HL-60/S4 treated with phorbol 12-myristate 13-acetate at 8.2 ng/mL for 4 days and 3 days (cell line): Measurements from ENCODE around the gene TCN2.
"Not testable (repeated sequence)": the region's sequence is repeated elsewhere in the genome, so short reads cannot be mapped to it uniquely, and the experiment has no call there.

Source experiments
- in situ Hi-C: fragments of 300-500 bp; cut with MboI; formaldehyde crosslinking; loops from 2 replicates; pipeline ENCODE4 v1.15.0; 2022; ENCODE audit warnings: low sequenced_read_pairs

The TCN2 gene

DNA sequence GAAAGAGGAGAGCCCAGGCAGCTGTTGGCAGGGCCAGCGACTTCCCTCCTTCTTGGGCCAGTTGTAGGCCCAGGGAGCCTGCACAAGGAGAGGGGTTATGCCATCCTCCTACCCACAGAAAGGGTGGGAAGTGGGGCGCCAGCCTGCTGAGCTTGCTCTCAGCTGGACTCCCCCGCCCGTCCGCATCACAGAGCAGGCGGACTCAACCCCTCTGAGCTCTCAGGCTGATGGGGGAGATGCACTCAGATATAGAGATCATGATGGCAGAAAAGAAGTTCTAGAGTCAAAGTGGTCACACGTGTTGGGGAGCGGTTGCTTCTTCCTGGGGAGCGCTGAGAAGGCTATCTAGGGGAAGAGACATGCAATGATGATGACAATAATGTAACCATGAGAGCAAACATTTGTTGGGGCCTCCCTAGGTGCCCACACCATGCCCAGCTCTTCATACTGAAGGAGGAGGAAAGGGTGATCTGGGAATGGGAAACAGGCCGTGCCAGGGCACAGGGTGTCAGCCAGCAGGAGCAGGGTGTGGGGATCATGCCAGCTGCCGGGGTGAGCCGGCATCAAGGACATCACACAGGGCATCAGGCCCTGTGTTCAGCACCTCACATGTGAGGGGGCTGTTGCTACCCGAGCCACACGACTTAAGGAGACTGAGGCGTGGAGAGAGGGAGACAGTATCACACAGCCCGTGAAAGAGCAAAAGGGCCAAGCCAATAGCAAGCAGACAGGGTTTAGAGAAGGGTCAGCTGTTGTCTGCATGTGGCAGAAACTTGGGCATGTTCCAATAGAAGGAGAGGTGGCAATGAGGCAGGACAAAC, 36.3 kb downstream of the TCN2 start:
- in situ Hi-C loops, result loop anchor here (10.0 kb wide), 1 partner anchor 112 kb away; no protein-coding TSS in a partner anchor

DNA sequence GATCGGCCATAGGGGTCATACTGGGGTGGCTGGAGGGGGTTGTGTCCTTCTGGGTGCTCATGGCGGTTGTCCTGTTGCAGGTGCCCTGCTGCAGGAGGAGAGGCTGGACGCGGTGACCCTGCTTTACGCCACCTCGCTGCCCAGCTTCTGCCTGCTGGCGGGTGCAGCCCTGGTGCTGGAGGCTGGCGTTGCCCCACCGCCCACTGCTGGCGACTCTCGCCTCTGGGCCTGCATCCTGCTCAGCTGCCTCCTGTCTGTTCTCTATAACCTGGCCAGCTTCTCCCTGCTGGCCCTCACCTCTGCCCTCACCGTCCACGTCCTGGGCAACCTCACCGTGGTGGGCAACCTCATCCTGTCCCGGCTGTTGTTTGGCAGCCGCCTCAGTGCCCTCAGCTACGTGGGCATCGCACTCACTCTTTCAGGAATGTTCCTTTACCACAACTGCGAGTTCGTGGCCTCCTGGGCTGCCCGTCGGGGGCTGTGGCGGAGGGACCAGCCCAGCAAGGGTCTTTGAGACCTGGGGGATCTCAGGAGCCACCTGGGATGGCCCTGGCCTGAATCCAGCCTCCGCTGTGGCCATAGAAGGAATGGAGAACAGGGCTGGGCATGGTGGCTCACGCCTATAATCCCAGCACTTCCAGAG, 39.7 kb downstream of the TCN2 start:
- in situ Hi-C loops, result loop anchor here (10.0 kb wide), 1 partner anchor 108 kb away; no protein-coding TSS in a partner anchor

DNA sequence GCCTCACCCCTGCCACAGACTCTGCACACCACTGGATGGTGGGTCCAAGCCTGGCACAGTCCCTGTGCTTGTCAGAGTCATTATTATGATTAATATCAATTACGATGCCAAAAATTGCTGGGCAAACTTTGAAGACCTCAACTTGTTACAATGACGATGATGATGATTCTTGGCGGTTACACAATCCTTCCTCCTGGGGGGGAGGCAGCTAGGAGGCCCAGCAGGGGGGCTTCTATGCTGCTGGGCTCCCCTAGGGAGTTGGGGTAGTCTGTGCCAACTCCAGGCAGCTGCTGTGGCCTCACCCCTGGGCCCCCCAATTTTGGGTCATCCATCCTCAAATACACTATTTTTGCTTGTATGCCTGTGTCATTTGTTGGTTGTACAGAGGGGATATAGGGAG, 40.6 kb downstream of the TCN2 start:
- in situ Hi-C loops, result loop anchor here (10.0 kb wide), 1 partner anchor 107 kb away; no protein-coding TSS in a partner anchor

DNA sequence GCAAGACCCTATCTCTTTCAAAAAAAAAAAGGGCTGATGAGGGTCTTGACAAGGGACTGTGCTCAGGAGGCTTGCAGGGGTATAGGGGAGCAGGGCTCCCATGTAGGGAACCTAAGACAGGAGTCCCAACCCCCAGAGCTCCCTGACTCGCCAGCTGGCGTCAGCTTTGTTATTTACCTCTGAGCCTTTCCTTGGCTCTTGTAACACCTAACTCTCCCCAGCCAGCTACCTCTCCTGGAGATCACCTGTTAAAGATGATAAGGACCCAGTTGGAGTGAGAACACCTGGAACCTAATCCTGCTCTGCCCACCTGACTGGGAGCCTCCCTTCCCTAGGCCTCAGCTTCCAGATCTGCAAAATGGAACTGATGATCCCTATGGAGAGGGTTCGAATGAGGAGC, 41.9 kb downstream of the TCN2 start:
- in situ Hi-C loops, result loop anchor here (10.0 kb wide), 1 partner anchor 106 kb away; no protein-coding TSS in a partner anchor

DNA sequence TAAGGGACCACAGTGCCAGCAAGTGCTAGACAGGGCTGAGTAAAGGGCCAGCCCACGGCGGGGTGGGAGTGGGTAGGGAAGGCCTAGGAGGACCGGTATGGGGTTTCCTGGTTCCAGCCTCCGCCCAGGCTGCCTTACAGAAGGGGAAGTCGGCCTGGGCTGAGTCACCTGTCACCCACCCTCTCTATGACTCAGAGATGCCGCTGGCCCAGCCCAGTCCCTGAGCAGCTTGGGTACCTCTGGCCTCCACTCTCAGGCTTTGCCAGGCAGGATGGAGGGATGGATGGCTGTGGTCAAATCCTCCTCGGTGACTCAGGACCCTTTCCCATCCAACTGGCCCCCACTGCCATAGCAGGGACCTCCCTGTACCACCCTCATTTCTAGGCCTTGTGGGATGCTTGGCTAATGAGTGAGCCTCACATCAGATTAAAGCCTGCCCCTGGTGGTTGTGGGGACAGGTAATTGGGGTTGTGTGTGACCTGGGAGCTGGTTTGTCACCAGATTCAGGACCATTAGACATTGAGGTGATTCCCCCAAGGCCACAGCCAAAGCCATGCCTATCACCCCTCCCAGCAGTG, 42.5 kb downstream of the TCN2 start:
- in situ Hi-C loops, result loop anchor here (10.0 kb wide), 1 partner anchor 105 kb away; no protein-coding TSS in a partner anchor

DNA sequence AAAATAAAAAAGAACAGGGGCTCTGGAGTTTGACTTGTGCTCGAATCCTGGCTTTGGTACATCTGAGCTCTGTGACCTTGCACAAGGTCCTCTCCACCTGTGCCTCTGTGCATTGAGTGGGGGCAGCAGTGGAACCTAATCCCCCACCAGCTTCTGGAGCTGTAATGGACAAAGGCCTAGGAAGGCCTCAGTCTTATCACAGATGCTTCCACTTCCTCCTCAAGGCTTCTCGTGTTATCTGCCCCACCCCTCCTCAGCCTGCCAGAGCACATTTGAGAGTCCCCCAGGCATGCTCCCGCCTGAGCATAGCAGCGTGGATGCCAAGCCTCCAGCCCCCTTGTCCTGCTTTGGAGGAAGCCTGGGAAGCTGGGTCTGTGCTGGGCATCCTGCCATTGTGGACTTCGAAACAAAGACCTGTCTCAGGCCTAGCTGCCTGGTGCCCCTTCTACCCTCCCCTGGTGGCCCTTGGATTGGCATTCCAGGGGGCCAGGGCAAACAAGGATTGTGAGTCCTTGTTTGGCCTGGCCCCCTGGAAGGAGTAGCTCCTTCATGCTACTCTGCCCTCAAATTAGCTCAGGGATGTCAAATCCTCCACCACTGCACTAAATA, 43.6 kb downstream of the TCN2 start:
- in situ Hi-C loops, result no loop called here

DNA sequence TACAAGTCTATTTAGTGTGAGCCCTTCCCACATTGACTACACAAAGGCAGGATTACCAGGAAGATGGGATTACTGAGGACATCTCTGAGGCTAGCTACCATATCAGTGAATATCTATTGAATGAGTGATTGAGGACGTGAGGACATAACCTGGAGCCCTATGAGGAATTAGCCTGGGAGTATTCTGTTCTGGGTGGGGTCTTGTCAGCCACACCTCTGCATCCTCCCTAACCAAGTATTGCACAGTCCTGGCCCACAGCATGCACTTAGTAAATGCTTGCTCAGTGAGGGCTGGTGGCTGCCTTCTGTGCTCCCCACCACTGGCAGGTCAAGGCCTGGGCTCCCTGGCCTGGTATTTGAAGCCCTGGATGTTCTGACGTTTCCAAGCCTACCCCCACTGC, 45.9 kb downstream of the TCN2 start:
- in situ Hi-C loops, result no loop called here

DNA sequence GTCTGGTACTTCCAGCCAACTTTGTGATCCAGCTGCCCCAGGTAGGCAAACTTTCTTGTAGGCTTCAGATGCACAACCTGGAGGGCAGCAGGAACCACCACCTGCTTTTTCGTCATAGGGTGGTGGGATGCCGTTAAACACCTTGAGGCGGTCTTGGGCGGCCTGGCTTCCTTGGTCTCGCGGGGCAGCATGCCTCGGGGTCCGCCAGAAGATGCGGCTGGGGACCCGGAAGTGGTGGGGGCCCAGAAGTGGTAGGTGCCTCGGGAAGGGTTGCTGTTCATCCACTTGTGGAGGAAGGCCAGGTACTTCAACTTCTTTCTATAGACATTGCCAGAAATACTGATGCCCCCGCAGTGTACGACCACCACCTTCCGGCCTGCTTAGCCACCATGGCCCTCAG, 47.4 kb downstream of the TCN2 start:
- in situ Hi-C loops, result no loop called here

DNA sequence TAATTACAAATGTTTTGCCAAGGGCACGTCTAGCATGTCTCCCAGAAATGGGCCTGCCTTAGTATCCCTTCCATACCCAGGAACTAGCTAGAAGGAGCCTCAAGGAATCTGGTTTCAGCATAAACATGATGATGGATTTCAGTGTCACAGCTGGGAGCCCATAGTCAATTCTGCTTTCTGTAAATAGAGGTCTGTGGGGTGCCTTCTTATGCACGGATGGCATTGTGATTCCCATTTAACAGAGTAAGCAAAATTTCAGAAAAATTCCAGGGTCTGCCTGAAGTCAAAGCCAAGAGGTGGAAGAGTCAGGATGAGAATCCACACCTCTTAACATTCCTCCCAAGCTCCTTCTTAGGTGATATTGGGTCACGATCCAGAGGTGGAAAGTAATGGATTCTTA, 48.6 kb downstream of the TCN2 start:
- in situ Hi-C loops, result no loop called here

DNA sequence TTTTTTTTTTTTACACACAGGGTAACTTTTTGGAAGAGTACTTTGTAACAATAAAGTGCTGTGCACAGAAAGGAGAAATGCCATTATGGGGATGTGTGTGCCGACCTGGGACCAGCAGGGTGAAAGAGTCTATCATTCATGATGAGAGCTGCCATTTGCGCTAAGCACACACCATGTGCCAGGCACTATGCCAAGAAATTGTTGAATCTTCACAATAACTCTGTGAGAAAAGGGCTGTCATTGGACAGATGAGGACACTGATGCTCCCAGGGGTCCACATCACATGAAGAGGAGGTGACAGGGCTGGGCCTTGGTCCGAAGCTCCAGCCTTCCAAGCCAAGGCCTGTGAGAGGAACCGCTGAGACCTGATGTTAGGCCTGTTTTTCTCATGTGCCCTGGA, 55.1 kb downstream of the TCN2 start:
- in situ Hi-C loops, result no loop called here

DNA sequence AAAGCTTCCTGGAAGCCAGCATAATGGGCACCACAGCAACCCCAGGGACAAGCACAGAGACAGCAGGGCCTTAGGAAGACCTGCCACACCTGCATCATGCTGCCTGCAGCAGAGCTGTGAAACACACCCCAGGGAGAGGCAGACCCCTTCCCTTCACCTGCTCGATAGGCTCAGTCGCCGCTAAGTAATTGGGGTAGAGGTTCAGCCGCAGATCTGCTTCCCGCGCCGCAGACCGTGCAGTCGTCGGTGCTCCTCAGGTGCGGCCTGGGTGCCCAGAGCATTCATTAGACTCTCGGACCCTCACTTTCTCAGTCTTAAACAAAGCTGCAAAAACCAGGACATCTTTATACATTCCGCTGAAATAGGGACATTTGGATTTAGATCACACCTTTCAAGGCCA, 57.8 kb downstream of the TCN2 start:
- in situ Hi-C loops, result no loop called here

DNA sequence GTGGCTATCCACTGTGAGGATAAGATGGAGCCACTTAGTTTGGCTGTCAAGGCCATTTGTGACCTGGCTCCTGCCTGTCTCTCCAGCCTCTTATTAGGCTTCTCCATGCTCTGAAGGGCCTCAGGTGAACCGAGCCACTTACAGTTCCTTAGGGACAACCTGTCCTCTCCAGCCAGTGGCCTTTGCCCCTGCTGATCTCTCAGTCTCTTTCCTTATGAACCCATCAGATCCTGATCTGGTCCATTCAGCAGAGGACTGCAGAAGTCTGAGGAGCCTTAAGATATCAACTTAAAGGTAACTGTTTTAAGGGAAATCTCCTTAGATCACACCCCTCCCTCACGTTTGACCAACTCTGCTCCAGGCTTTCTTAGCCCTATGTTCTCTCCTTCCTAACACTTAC, 58.3 kb downstream of the TCN2 start:
- in situ Hi-C loops, result no loop called here

DNA sequence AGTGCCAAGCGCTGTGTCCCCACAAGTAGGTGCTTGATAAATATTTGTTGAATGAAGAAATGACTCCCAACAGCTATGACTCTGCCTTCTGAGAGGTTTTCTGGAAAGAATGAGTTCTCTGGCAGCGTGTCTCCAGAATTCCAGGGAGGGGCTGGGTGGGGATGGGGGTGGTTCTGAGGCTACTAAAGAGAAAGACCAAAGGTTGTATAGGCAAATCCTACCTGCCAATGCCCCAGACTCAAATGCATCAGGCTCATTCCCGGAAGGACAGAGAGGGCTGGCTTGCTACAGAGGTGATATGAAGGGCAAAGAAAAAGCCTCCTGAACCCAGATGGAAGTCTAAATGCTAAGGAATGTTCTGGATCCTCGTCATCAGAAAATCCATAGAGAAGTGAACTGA, 58.8 kb downstream of the TCN2 start:
- in situ Hi-C loops, result no loop called here

DNA sequence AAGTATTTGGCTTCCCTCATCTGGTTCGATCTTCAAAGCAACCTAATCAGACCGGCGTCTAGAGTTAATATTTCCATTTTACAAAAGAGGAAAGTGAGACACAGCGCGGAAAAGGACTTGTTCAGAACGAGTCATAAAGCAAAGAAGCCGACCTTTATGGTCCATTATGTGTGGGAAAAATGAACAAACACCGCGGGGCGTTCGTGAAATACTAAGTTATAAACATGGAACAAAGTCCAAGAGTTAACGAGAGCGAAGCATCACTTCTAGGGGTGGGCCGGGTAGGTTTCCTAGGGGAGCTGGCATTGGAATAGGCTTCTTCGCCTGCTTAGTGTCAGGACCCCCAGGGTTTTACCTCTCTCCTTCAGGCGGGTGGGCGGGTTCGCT, 60.1 kb downstream of the TCN2 start:
- in situ Hi-C loops, result no loop called here

DNA sequence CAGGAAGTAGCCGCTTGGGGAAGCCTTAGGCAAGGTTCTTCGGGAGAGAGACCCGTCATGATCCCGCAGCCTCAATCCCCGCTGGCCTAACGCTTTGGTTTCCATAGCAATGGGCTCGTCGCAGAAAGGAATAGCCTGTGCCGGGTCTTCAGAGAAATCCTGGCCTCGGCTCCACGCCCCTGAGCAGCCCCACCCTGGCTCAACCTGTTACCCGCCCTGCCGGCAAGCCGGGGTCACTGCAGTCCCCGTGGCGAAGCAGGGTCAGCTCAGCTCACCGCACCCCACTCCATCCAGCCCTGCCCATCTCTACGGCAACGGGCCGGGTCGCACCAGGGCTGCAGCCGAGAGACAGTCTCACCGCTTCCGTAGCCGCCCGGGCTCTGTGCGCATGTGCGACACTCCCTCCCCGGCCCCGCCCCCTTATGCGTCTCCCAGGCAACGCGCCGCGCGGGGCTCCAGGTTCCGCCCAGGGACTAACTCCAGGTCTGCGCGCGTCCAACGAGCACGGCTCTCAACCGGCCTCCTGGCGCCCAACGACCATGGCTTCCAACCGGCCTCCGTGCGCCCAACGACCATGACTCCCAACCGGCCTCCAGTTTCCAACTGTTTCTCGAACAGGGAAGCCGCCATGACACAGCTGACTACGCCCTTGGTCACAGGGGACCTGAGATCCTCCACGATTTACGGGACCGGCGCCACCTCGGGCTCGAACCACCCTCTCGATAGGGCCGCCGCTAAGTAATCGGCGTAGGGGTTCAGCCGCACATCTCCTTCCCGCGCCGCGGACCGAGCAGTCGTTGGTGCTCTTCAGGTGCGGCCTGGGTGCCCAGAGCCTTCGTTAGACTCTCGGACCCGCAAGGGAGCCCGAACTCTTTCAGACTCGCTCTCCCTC, 60.8 kb downstream of the TCN2 start, which contains the start of gene DUSP18:
Gene DUSP18, minus strand, starts transcription at position 382 of the 892 bp plus-strand sequence. CDS start 3,872 bp downstream, outside the sequence.
- in situ Hi-C loops, result no loop called here

DNA sequence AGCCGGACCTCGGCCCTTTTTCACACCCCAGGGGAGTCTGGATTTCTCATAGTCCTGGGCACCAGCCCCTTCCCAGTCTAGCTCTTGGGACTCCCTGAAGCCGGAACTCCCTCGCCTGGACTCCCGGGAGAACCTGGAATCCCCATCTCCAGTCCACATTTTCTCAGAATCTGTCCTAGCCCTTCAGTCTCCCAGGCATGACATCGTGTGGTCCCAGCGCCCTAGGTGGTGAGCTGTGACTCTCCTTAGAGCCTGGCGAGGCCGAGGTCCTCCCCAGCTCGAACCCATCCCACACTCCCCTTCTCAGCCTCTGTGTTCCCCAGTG, 61.4 kb downstream of the TCN2 start:
- in situ Hi-C loops, result no loop called here

DNA sequence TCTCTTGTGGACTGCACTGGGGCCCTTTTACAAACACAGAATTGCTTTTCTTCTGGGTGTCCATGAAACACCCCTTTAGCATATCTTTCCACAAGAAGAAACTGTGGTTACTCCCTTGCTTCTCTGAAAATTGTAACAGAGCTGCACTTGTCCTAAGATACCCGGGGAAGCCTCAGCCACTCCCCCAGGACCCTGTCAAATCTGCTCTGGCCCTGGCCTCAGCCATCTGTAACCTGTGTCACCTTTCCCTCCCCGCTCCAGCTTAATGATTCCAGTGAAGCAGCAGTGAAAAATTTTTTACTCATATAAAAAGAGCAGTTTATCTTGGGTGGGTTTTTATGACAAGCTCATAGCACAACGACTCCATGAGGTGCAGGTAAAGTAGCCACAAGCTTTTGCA, 64.1 kb downstream of the TCN2 start:
- in situ Hi-C loops, result no loop called here

DNA sequence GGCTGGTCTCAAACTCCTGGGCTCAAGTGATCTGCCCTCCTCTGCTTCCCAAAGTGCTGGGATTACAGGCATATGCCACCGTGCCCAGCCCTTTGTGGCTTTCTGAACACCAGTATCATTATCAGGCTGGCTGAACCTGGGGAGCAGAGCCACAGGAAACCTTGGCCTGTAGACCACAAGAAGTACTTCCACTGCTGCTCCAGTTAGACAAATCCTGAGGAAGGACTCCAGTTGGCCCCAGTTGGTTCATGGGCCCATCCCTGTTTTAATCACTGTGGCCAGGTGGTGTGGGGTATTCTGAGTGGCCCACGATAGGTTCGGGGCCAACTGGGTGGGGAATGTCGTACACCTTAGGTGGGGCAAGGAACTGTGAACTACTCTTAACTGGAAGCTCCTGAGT, 66.2 kb downstream of the TCN2 start:
- in situ Hi-C loops, result no loop called here

DNA sequence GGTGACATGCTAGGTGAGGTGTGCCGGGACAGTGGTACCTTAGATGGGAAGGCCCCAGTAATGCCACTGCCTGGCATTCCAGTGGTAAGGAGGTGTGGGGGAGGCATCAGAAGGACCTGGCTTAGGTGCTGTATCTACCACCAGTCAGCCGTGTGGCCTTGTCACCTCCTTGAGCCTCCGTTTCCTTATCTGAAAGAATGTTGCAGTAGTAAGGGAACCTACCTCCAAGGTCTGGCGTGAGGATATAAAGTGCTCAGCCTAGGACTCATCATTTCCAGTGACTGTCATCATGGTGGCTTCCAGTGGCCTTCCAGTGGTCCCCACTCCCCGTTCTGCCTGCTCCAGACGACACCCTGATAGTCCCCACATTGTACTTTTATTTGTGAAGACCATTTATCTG, 67.5 kb downstream of the TCN2 start:
- in situ Hi-C loops, result no loop called here

DNA sequence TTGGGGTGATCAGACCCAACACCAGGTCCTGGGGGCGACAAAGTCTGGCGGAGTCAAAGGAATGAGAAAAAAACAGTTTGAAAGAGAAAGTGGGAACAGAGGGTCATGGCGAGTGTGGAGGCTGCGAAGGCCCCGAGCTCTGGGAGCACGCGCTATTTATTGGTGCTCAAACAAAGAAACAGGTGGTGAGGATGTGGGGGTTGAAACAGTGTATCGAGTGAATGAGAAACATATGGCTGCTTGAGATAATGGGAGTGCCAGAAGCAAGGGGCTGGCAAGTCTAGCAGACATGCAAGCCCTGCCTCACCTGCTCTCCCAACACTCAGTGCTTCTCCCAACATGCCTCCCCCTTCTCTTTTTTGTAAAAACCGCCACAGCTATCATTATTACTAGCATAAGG, 68.5 kb downstream of the TCN2 start:
- in situ Hi-C loops, result no loop called here

DNA sequence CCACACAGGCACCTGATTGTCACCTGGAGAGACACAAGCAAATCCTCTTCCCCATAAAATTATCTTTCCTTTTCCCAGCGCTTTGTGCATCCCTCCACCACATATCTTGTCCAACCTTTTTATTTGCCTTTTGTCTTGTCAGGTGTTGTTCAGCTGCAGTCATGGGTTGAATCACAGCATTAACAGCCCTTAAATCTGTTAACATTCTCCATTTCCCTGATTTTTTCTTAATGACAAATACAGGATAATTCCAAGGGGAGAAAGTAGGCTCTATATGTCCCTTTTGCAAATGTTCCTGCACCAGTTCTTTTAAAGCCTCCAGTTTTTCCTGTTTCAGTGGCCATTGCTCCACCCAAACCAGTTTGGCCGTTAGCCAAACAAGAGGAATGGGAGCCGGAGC, 69.6 kb downstream of the TCN2 start:
- in situ Hi-C loops, result not testable (repeated sequence)
